NCI-H2196 (cell line): ENCODE data around the gene ISYNA1.
A peak's percentile ranks its signal among the peaks of the same experiment; 100 is the strongest.

ENCODE experiments used
- DNase-seq: peaks from one replicate; lab custom pipeline; 2025; ENCODE audit not compliant: unreplicated experiment; lab: John Stamatoyannopoulos, UW

The ISYNA1 gene

DNA sequence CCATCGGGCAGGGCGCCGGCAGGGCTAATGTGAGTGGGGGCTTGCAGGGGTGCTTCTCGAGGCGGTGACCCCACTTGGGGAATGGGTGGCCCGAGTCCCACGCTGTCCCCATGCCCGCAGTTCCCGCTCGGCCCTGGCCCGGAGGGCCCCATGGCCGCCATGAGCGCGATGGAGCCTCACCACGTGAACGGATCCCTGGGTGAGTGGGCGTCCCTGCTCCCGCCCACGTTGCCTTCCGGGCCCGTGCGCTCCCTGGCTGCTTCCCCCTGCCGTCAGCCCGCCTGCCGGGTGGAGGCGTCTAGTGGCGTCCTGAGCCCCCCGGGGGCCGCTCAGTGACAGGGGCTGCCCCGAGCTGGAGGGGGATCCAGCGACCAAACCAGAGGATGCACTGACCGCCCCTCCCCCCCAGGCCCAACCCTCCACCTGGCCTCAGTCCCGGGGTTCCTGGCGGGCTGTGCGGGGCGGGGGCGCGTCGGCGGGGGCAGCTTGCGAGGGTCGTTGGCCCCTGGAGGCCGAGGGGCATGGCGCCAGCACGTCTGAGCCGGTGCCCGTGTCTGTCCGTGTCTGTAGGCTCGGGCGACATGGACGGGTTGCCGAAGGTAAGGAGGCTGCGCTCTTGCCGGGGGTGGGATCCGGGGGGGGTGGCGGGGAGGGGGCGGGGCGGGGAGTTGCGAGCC is 4.8 kb downstream of the ISYNA1 start:
- DNase-seq, result peak; percentile 25

GRCh38 chr19:18432275-18433014 is 5.5 kb downstream of the ISYNA1 start:
- DNase-seq, result no peak

- no peak for DNase-seq
Measured at GRCh38 chr19:18431351-18432197, 6.4 kb downstream of the ISYNA1 start.

DNA sequence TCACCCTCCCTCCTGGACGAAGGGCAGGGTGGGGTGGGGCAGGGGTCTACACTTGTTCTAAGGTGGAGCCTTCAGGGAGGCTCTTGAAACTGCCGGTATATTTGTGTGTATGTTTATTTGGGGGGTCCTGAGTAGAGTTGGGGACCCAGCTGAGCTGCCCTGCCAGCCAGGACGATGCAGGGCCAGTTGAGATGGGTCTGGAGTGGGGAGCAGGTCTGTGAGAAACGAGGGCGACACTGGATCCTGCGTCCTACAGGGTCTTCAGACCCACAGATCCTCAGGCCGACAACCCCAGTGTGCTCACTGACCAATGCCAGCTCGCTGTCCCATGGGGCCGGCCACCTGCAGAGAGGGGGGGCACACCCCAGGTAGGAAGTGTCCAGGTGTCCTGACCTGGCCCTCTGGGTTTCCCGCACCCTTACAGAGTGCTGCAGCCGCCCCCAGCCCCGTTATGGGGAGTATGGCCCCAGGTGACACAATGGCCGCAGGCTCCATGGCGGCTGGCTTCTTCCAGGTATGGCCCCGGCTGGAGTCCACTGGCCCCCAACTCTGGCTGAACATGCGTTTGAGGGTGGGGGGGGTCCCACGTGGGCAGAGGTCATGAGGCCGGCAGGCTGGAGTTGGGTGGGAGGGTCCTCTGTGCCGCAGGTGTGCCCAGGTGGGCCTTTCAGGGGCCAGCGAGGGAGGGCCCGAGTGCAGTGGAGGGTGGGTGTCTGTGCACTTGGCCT is 7.4 kb downstream of the ISYNA1 start:
- DNase-seq, result no peak

GRCh38 chr19:18429717-18430416 is 8.1 kb downstream of the ISYNA1 start:
- DNase-seq, result no peak

DNA sequence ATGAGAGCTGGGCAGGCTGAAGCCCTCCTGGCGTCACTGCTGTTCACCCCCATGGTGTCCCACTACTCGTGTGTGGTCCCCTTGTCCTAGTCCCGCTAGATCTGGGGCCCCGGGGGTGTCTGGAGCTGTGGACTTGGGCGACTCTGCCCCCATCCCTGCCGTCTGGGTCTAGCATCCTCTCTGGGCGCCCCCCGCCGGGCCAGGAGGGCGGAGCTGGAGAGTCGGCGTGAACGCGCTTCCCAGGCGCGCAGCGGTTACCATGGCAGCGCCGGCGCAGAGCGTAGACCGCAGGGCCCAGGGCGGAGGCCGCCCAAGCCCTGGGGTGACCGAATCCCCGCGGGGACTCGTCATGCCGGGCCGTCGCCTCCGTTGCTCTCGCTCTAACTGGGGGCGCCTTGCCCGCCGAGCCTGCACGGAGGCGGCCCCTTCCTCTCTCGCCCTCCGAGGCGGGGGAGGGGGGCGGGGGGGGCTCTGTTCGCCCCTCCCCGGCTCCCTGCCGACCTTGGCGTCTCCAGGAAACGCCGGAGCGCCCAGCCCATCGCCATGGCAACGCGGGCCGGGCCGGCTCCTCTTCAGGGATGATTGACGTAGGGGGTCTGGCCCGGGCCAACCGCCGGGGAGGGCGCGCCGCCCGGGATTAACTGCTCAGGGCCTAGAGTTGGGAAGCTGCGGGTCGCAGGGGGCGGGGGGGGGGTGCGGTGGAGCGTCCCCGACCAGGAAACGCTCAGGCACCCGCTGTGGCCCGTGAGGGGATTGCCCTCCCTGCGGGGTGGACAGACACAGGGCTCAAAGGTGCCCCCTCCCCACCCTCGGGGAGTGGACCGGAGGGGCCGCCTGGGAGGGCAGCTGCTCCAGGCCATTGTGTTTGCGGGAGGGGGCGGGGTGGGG is 8.9 kb downstream of the ISYNA1 start:
- DNase-seq, result peak; percentile 95

DNA sequence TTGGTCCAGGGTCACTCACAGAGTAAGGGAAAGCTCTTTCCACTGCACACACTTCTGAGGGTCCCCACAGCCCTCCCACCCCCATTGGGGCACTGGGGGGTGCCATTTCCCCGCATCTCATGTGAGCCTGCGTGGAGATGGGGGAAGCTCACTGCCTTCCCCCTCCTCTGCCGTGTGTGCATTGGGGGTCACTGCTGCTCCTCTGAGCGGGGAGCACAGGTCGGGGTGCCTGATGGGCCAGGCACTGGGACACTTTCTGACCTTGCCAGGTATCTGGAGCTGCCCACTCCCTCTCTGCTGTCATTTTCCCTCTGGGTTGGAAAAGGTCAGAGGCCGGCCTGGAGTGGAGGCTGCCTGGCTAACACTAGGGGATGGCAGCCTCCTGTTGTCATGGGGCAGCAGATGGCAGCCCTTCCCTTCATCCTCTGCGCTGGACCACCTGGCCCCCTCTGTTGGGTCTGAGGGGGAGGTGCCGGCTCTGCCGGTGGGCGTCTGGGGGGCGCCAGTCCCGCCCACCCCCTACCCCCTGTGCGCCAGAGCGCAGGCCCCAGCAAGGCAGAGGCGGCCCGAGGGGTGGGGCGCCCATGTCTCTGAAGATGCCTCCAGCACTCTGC is 9.7 kb downstream of the ISYNA1 start:
- no peak for DNase-seq

DNA sequence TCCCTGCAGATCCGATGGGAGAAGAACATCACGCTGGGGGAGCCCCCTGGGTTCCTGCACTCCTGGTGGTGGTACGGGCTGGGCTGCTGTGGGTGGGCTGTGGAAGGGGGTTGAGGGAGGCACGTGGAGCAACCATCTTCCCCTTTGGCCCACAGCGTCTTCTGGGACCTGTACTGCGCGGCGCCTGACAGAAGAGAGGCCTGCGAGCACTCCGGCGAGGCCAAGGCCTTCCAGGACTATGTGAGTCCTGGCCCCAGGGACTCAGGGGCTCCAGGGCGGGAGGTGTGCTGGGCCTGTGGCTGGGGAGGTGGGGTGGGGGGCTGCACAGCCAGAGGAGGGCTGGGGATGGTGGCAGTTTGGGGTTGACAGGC is 10.2 kb downstream of the ISYNA1 start:
- DNase-seq, result no peak

DNA sequence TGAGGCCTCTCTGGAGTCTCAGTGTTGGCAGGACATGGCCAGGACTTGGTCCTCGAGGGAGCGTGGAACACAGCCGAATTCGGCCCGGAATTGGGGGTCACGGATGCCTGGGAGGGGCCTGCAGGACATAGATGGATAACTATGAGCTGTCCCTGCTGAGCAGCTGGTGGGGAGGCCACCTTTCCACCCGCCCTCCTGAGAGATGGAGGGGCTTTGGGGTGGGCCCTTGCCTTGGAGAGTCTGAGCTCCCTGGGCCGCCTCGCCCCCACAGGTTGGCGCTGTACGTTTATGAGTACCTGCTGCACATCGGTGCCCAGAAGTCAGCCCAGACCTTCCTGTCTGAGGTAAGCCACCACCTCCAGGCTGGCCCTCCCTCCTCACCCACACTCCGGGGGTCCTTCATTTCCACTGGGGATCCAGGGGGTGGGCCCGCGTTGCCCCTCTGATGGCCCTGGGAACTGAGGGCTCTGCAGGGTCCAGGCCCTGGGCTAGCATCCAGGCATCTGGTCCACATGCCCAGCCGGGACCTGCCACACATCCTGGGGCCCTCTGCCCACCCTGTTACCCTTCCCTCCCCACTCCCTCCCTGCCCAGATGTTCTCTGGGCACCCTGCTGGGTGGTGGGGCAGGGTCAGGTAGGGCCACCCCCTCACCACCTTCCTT is 10.7 kb downstream of the ISYNA1 start:
- no peak for DNase-seq

GRCh38 chr19:18426416-18426767 is 11.5 kb downstream of the ISYNA1 start:
- no peak for DNase-seq

DNA sequence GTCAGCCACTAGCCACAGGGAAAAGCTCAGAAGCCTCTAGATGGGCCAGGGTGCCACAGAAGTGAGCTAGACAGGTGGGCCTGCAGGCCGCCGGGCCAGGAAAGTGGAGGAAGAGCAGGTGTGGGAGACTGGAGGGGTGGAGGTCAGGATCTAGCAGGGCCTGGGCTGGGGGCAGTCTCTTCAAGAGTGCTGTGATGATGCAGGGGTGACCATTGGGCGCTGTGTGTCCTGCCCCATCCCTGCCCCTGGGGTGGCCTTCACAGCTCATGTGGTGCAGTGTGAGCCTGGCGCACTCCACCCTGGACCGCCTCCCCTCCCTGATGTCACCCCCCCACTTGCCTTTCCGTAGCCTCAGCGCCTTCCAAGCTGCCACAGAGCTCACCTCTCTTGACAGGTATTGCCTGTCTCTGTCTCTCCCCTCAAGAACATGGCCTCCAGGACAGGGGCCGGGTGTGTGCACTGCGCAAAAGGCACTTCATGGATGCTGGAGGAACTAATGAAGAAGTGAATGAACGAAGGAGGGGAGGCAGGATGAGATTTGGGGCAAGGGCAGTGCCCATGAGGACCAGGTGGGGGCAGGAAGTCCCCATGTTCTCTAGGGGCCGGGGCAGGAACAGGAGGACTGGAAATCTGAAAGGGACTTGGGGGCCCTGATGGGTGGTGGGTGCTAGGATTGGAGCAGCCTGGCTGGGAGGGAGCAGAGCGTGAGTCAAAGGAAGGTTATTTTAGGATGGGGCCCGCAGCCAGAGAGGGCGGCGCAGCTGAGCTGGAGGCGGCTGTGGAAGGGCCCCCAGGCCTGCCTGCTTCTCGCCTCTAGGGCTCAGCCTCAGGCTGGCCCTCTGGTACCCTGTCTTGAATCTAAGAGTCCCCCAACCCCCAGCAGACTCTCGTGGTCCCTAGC is 12.2 kb downstream of the ISYNA1 start:
- DNase-seq, result no peak

DNA sequence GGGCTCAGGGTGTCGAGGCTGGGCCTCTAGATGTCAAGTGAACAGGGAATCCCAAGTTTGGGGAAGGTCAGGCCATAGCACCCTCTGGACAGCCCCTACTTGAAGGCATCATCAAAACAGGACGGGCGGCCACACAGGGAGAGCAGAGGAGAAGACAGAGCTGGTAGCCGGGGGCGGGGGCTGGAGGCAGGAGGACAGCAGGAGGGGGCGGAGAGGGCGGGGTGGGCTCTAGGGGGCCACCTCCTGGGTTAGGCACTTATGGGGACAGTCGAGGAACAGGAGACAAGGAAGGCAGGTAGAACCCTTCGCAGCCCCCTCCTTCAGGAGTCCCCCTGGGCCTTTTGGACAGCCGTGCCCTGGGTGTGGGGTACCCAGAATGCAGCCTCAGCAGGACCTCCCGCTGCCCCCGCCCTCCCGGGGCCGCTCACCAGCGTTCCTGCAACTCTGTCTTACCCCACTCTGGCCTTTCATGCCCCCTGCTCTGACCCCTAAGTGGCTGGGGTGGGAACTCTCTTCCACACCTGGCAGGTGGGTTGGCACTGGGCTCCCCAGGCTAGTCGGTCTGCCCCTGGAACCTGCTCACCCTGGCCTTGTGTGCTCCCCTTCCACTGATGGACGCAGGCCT is 12.9 kb downstream of the ISYNA1 start:
- DNase-seq, result no peak

GRCh38 chr19:18424122-18424889 is 13.6 kb downstream of the ISYNA1 start:
- DNase-seq, result no peak

DNA sequence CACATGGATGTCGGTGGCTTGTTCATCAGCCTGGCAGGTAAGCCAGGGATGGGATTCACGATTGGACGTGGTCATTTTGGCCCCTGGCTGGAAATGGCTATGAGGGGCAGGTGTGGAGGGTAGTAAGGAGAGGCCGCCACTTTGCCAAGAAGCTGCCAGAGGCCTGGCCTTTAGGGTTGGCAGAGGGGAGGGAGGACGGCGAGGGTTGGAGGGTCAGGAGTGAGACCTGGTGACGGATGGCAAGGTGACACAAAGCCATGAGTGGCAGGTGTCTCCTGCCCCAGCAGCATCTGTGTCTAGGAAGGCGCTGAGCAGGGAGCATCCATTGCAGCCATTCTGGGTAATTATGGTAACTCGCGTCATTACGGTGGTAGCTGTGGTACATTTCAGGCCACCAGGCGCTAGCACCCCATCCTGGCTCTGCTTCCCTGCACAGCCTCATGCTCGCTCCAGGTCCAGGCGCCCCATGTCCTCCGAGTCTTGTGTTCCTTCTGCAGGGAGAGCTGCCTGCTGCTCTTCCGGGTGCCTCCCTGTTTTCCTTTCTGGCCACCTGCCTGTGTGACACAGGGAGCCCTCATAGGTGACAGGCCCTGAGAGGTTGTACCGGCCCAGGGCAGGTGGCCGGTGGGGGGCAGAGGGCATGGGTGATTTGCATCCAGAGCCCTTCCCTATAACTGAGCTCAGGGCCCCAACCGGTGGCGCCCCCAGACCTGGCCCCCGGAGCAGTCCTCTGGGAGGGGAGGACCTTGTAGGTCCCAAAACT is 14.5 kb downstream of the ISYNA1 start:
- DNase-seq, result no peak

GRCh38 chr19:18422530-18423191 is 15.3 kb downstream of the ISYNA1 start:
- DNase-seq, result no peak
